OCI-M2 (cell line): ENCODE measurements around the gene TACR1.
"Not testable (repeated sequence)": the region's sequence is repeated elsewhere in the genome, so short reads cannot be mapped to it uniquely, and the experiment has no call there.

Experiments
- DNase-seq: peaks from one replicate; lab custom pipeline; 2025; ENCODE audit not compliant: unreplicated experiment; lab: John Stamatoyannopoulos, UW

Gene TACR1

DNA sequence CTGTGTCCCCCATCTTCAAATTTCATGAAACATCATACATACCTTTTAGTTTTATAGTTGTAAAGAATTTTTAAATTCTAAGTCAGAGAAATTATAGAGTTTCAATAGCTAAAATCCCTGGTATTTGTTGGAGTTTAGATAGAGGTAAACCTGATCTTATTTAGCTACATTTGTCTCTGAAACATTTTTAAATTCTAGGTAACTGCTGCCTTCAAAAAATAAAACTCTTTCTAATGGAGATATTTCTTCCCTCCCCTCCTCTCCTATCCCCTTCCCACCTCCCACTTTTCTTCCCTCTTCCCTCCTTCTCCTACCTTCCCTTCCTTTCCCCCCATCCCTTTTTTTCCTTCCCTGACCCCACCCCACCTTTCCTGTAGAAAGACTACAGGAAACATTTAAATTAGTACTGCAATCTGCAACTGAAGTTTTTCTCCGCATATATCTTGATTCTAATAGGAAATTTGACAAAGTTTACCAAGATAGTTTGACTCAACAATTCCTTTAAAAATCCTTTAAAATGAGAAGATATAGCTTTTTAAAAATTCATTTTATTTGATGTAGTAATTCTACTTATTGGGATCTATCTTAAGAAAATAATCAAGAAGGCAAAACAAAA lies 4.1 kb downstream of the TACR1 start:
- DNase-seq = no peak

- DNase-seq = no peak
Measured at GRCh38 chr2:75194184-75194868, 5.0 kb downstream of the TACR1 start.

GRCh38 chr2:75192496-75192895 lies 6.8 kb downstream of the TACR1 start:
- DNase-seq = no peak

- no peak for DNase-seq
Measured at GRCh38 chr2:75190271-75190990, 8.9 kb downstream of the TACR1 start.

- no peak for DNase-seq
Measured at GRCh38 chr2:75186821-75187220, 12.5 kb downstream of the TACR1 start.

GRCh38 chr2:75182606-75183005 lies 16.7 kb downstream of the TACR1 start:
- DNase-seq = no peak

- DNase-seq = no peak
Measured at GRCh38 chr2:75180476-75180875, 18.8 kb downstream of the TACR1 start.

DNA sequence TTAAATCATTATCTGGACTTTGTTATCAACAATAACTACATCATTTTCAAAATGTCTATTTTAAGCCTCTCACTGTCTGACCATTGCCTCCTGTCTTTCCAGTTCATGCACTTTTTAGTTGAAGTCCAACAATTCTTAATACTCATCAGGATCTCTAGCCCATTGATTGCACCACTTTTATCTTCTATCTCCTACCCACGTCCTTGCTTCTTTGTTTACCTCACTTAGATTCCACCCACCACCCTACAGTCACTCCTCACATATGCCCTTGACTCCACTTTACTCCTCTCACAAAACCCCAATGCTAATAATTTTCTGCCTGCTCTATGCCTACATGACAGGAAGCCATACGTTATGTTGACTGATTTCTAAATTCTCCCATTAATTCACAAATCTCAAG lies 21.9 kb downstream of the TACR1 start:
- DNase-seq = no peak

DNA sequence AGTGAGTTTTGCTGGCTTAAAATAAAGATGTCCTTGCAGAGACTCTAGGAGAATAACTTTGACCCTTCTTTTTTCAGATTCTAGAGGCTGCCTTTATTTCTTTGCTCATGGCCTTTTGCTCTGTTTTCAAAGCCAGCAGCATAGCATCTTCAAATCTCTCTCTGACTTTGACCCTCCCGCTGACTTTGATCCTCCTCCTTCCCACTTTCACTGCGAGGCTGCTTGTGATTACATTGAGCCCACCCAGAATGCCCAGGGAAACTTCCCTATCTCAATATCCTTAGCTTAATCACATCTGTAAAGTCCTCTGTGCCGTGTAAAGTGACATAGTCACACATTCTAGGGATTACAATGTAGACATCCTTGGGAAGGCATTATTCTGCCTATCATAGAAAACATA lies 23.9 kb downstream of the TACR1 start:
- no peak for DNase-seq

- DNase-seq = no peak
Measured at GRCh38 chr2:75174981-75175380, 24.3 kb downstream of the TACR1 start.

GRCh38 chr2:75174519-75174918 lies 24.8 kb downstream of the TACR1 start:
- no peak for DNase-seq

- no peak for DNase-seq
Measured at GRCh38 chr2:75173740-75174139, 25.6 kb downstream of the TACR1 start.

DNA sequence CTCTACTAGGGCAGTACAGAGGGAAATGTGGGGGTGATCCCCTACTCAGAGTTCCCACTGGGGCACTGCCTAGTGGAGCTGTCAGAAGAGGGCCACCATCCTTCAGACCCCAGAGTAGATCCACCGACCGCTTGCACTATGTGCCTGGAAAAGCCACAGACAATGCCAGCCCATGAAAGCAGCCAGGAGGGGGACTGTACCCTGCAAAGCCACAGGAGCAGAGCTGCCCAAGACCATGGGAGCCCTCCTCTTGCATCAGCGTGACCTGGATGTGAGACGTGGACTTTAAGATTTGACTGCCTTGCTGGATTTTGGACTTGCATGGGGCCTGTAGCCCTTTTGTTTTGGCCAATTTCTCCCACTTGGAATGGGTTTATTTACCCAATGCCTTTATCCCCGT lies 27.9 kb downstream of the TACR1 start:
- not testable (repeated sequence) for DNase-seq

DNA sequence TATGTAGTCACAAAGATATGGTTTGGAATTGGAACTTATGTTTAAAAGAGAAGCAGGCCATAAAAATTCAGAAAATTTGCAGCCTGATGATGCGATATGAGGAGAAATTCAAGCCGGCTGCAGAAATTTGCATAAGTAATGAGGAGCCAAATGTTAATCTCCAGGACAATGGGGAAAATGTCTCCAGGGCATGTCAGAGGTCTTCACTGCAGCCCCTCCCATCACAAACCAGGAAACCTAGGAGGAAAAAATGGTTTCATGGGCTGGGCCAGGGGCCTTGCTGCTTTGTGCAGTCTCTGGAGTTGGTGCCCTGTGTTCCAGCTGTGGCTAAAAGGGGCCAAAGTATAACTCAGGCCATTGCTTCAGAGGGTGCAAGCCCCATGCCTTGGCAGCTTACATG lies 28.4 kb downstream of the TACR1 start:
- no peak for DNase-seq

GRCh38 chr2:75168186-75168585 lies 31.1 kb downstream of the TACR1 start:
- no peak for DNase-seq

- DNase-seq = no peak
Measured at GRCh38 chr2:75166491-75166890, 32.8 kb downstream of the TACR1 start.

GRCh38 chr2:75162897-75163296 lies 36.4 kb downstream of the TACR1 start:
- DNase-seq = no peak

DNA sequence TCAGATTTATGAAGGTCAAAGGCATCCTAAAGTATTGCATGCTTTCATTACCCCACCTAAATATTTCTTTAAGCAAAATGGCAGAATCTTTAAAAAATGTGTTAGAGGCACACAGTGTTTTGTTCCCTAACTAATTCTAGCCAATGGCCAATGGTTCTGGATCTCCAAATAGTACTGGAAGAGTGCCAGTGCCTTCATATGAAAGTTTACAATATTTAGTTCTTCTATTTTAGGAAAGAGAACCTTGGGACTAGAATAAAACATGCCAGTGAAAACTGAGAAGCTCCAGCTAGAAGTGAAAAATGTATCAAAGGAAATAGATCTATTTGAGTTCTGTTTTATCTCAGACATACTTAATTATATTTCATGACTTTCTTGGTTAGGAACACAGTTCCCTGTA lies 37.1 kb downstream of the TACR1 start:
- no peak for DNase-seq

GRCh38 chr2:75157435-75157834 lies 41.9 kb downstream of the TACR1 start:
- DNase-seq = no peak

DNA sequence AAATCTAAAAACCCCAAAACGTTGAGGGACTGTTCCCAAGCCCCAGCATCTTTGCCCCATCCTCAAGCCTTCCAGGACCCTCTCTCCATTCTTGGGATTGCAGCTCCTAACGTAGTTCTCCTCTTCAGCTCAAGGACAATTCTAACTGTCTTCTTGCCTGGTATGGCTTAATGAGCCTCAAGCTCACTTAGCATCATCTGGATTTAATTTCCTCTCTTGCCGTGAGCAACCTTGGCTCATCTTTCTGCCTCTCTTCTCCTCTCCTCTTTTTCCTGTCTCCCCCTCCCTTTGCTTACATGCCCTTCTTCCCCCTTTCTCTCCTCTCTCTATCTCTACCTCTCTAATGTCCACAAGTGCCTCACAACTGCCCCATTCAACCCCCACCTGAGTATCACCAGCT lies 44.2 kb downstream of the TACR1 start:
- no peak for DNase-seq

DNA sequence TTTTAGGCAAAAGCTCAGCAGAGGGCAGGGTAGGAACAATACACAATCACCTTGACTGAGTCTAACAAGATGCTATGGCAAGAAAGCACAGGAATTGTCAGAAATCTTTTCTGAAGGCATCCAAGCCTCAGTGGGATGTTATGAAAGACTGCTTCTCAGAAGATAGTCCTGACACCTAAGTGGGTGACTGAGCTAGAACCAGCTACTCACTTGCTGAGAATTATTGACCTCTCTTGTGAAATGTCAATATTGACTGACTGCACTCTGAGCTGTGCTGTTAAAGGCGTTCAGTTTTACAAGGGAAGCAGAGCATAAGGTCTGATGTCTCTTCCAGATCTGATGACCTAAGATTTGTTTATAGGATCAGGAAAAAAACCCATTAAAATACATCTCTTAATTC lies 46.1 kb downstream of the TACR1 start:
- DNase-seq = no peak

DNA sequence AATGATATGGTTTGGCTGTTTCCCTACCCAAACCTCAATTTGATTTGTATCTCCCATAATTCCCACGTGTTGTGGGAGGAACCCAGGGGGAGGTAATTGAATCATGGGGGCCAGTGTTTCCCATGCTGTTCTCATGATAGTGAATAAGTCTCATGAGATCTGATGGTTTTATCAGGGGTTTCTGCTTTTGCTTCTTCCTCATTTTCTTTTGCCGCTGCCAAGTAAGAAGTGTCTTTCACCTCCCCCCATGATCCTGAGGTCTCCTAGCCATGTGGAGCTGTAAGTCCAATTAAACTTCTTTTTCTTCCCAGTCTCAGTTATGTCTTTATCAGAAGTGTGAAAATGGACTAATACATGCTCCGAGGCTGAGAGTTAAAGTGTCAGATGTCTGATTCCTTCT lies 47.1 kb downstream of the TACR1 start:
- DNase-seq = not testable (repeated sequence)
